Ovary (tissue), 9 donors: Measurements from ENCODE around the gene AP3B1. TPM values are rescaled to one million over a fixed set of nuclear protein-coding genes. Genes with fewer than 3 reads are reported as not detected.

Source experiments
- DNase-seq, 5 donors: peaks; one replicate each; pipeline ENCODE4 v3.0.0-alpha.2; 2019 to 2020
- H3K27ac ChIP-seq, 2 donors: fragments of 200-600 bp; one replicate each; pipeline versions ENCODE4 v1.5.1 to v1.8.0; 2019 to 2022
- H3K27me3 ChIP-seq: fragments of 200-600 bp; one replicate; pipeline ENCODE4 v1.8.0; 2022
- H3K36me3 ChIP-seq: fragments of 200-600 bp; sonication (generic); one replicate; pipeline ENCODE4 v1.5.1; 2019
- H3K4me1 ChIP-seq: one replicate; pipeline ENCODE4 v1.8.1; 2013; ENCODE audit warnings: mild to moderate bottlenecking, moderate library complexity; ENCODE audit not compliant: insufficient read depth
- H3K4me3 ChIP-seq: fragments of 200-600 bp; sonication (generic); one replicate; pipeline ENCODE4 v1.5.1; 2017
- H3K9me3 ChIP-seq, 2 donors: fragments of 200-600 bp in 1 of 2; sonication (generic) in 1 of 2; one replicate each; pipeline versions ENCODE4 v1.5.1 to v1.8.1; 2013 to 2019; ENCODE audit warnings: mild to moderate bottlenecking in 1 of 2, moderate library complexity in 1 of 2
- CTCF ChIP-seq, 3 donors: fragments of 450-650 bp in 2 of 3; fragments of 200-600 bp in 1 of 3; IDR thresholded peaks; one replicate each; pipeline versions ENCODE4 v1.5.1 to v1.8.0; 2016 to 2022; ENCODE audit warnings: antibody characterized with exemption in 3 of 3, mild to moderate bottlenecking in 1 of 3
- EP300 ChIP-seq: sonication (generic); formaldehyde crosslinking; IDR thresholded peaks from one replicate; pipeline ENCODE4 v1.6.1; 2017; ENCODE audit warnings: antibody characterized with exemption
- POLR2A ChIP-seq: fragments of 450-650 bp; IDR thresholded peaks from one replicate; pipeline ENCODE4 v1.6.1; 2017; ENCODE audit warnings: antibody characterized with exemption, mild to moderate bottlenecking, moderate library complexity
- WGBS, 3 donors: extraction: QIAGEN DNeasy Blood & Tissue Kit in 1 of 3; methylation state at CpG; one replicate each; pipeline versions ENCODE4 v1.1.5 to v1.1.7; 2013 to 2017; 5-methylcytosine and 5-hydroxymethylcytosine counted together
- intact Hi-C, 4 donors: fragments of 100-400 bp; cut with DNase I; formaldehyde crosslinking; loops; one replicate each; pipeline versions ENCODE4 v1.11.0 to v1.15.1; 2022 to 2023
- polyA plus RNA-seq, 2 donors: library from polyadenylated mRNA; stranded (reverse); fragments of 200-250 nt in 1 of 2; fragments of 350-450 nt in 1 of 2; fragmentation: Illumina TruSeq in 1 of 2; extraction: RNeasy Lipid Tissue Mini Kit (QIAGEN cat#74804) in 1 of 2; gene quantifications; one replicate each; pipeline ENCODE4 v1.2.3, GENCODE V29; 2013 to 2014
- total RNA-seq, 7 donors: library from RNA; depleted of rRNA in 2 of 7; stranded (reverse); fragments of >200 nt in 2 of 7; fragmentation: NEBNext Ultra II Directional in 3 of 7; extraction: Animal tissue kit (Norgen Biotek cat#: 25700) in 3 of 7; gene quantifications; one replicate each; pipeline versions ENCODE4 v1.1.0 to v1.2.4, GENCODE V29; 2016 to 2023
- donor health status: DM: no; HTN: no; CAD: no; lungs with moderate emphysema.
- donor health status: DM: no; HTN: no; CAD: no.
- donor health status: Bipolar disorder and iron deficiency.
- donor health status: DM: yes; HTN: yes; CAD: no.
- donor health status: DM: no; HTN: no; CAD: no.
- donor health status: DM: yes; HTN: yes; CAD: no.

Gene AP3B1
- total and polyA plus RNA-seq, 9 donors: 14.5 to 38.8 (median 28.5) TPM

DNA sequence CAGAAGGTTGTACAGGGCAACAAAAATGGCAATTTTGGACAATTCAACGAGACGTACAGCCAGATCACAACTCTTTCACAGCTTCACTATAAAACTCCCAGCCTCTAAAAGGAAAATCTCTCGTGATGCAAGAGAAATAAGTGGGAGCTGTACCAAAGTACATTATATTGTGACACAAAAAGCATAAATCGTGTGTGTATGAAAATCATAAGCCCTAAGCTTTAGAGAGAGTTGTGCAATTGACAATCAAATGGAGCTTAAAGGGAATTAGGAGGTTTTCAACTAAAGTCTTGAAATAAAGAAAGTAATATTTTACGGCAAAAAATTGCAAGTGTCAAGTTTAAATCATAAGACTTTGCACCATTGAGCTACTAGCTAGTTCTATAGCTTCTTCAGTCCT, 323.6 kb downstream of the AP3B1 start:
- intact Hi-C loops: no loop called here
- Histone ChIP-seq H3K4me3 (no peak overlapping the region), H3K27ac (no peak overlapping the region), H3K9me3 (no peaks in the 10 kb centered on the region), H3K4me1 (peaks cover 3% of the 10 kb centered on the region), H3K36me3 (no peaks in the 10 kb centered on the region), H3K27me3 (no peaks in the 10 kb centered on the region)
- WGBS, 3 donors: 72 to 88% (median 77%) methylated on average over 5 of the region's 5 CpGs
- TF ChIP-seq POLR2A: no peak
- TF ChIP-seq CTCF (IDR thresholded peaks at IDR 0.05): no peak
- TF ChIP-seq EP300: no peak
- DNase-seq: no peak

GRCh38 chr5:77963795-77964194, 330.7 kb downstream of the AP3B1 start:
- DNase-seq: no peak
- Histone ChIP-seq H3K4me3 (no peak overlapping the region), H3K27ac (no peak overlapping the region), H3K27me3 (no peaks in the 10 kb centered on the region), H3K4me1 (no peaks in the 10 kb centered on the region), H3K36me3 (no peaks in the 10 kb centered on the region), H3K9me3 (no peaks in the 10 kb centered on the region)
- intact Hi-C loops: no loop called here
- no peak for TF ChIP-seq POLR2A
- TF ChIP-seq EP300: no peak
- 57 to 83% (median 58%) methylated on average over 4 of the region's 4 CpGs for WGBS, 3 donors

DNA sequence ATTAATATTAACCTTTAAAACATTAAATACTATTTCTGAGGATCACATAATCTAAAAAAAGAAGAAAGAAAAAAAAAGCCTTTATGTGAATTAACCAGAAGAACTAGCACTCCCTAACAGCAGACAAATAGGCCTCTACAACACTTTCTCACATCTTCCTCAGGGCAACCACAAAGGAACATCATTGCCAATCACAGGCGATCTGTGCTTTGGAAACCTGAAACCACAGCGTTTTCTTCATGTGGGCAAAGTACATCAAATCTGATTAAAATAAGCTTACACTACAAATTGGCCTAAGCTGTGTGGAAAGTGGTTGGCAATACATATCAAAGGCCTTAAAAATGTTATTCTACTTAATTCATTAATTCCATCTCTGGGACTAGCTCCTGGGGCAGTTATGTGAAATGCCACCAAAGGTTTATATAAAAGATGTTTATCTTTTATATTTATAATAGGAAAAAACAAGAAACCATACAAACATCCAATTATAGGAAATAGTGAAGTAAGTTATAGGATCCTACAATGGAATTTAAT, 333.6 kb downstream of the AP3B1 start:
- intact Hi-C loops: no loop called here
- no peaks in the 10 kb centered on the region for H3K36me3 ChIP-seq
- no peaks in the 10 kb centered on the region for H3K9me3 ChIP-seq
- TF ChIP-seq EP300 (no peak), CTCF (IDR thresholded peaks at IDR 0.05) (no peak), POLR2A (no peak)
- H3K27me3 ChIP-seq: no peaks in the 10 kb centered on the region
- 86 to 94% (median 89%) methylated on average over 2 of the region's 2 CpGs for WGBS, 3 donors
- no peak overlapping the region for H3K4me3 ChIP-seq
- no peak overlapping the region for H3K27ac ChIP-seq
- DNase-seq: no peak
- no peaks in the 10 kb centered on the region for H3K4me1 ChIP-seq

- no peaks in the 10 kb centered on the region for H3K4me1 ChIP-seq
- H3K9me3 ChIP-seq: no peaks in the 10 kb centered on the region
- H3K27me3 ChIP-seq: no peaks in the 10 kb centered on the region
- no peak for DNase-seq
- TF ChIP-seq POLR2A: no peak
- TF ChIP-seq CTCF (IDR thresholded peaks at IDR 0.05): no peak
- no peak for TF ChIP-seq EP300
- no peaks in the 10 kb centered on the region for H3K36me3 ChIP-seq
- intact Hi-C loops: no loop called here
- no peak overlapping the region for H3K27ac ChIP-seq
- H3K4me3 ChIP-seq: no peak overlapping the region
- 88 to 94% (median 91%) methylated on average over 1 of the region's 1 CpG for WGBS, 3 donors
These were observed 334.2 kb downstream of the AP3B1 start for GRCh38 chr5:77960305-77960704.

- no peaks in the 10 kb centered on the region for H3K4me1 ChIP-seq
- no peaks in the 10 kb centered on the region for H3K27me3 ChIP-seq
- H3K9me3 ChIP-seq: no peaks in the 10 kb centered on the region
- intact Hi-C loops: no loop called here
- no peak for TF ChIP-seq EP300
- TF ChIP-seq POLR2A: no peak
- TF ChIP-seq CTCF (IDR thresholded peaks at IDR 0.05): no peak
- H3K4me3 ChIP-seq: no peak overlapping the region
- no peaks in the 10 kb centered on the region for H3K36me3 ChIP-seq
- WGBS, 3 donors: 28 to 40% (median 38%) methylated on average over 12 of the region's 12 CpGs
- H3K27ac ChIP-seq: no peak overlapping the region
- no peak for DNase-seq
These were observed 335.7 kb downstream of the AP3B1 start for GRCh38 chr5:77958642-77959330.
